ENCODE results near the gene RBM23.
A peak's percentile ranks its signal among the peaks of the same experiment; 100 is the strongest.

The RBM23 gene

GRCh38 chr14:22910916-22911315 lies 8.0 kb downstream of the RBM23 start:
- no peak for TF ChIP-seq CTCF (IDR thresholded peaks at IDR 0.05)
- H3K4me3 ChIP-seq: no peak overlapping the region
- intact Hi-C loops (cut with DNase I; ENCODE audit: low total_unique reads): no loop called here
- H3K4me1 ChIP-seq: peaks cover 0 to 18% (median 6%) of the 10 kb centered on the region in 4 donors
- DNase-seq: no peak
- no peaks in the 10 kb centered on the region for H3K27me3 ChIP-seq
- no peak overlapping the region for H3K27ac ChIP-seq
- no peaks in the 10 kb centered on the region for H3K9me3 ChIP-seq
- peaks cover 39 to 64% (median 54%) of the 10 kb centered on the region in 3 donors for H3K36me3 ChIP-seq

- intact Hi-C loops (cut with DNase I; ENCODE audit: low total_unique reads): no loop called here
- H3K9me3 ChIP-seq: no peaks in the 10 kb centered on the region
- DNase-seq: no peak
- no peak overlapping the region for H3K4me3 ChIP-seq
- no peaks in the 10 kb centered on the region for H3K27me3 ChIP-seq
- H3K27ac ChIP-seq: no peak overlapping the region
- TF ChIP-seq CTCF (IDR thresholded peaks at IDR 0.05): no peak
- H3K36me3 ChIP-seq: peaks cover 62 to 82% (median 77%) of the 10 kb centered on the region in 3 donors
- peaks cover 0 to 7% (median 1%) of the 10 kb centered on the region in 4 donors for H3K4me1 ChIP-seq
Observed at GRCh38 chr14:22908601-22909000, 10.3 kb downstream of the RBM23 start.

DNA sequence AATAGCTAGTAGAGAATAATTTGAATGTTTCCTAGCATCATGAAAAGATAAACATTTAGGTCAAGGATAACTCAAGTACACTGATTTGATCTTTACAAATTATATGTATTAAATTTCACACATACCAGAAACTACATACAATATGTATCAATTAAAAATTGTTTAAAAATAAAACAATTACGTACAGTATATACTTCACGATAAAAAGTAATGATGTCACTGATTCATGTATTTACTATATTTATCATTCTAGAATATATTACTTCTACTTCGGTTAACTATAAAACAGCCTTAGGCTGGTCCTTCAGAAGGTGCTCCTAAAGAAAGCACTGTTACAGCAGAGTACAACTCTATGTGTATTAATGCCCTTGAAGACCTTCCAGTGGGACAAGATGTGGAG lies 11.5 kb downstream of the RBM23 start:
- H3K27me3 ChIP-seq: no peaks in the 10 kb centered on the region
- DNase-seq: no peak
- H3K9me3 ChIP-seq: no peaks in the 10 kb centered on the region
- H3K4me1 ChIP-seq: peaks cover 0 to 4% (median 1%) of the 10 kb centered on the region in 4 donors
- peaks cover 71 to 92% (median 87%) of the 10 kb centered on the region in 3 donors for H3K36me3 ChIP-seq
- intact Hi-C loops (cut with DNase I; ENCODE audit: low total_unique reads): no loop called here
- no peak for TF ChIP-seq CTCF (IDR thresholded peaks at IDR 0.05)
- H3K27ac ChIP-seq: no peak overlapping the region
- H3K4me3 ChIP-seq: no peak overlapping the region

- Histone ChIP-seq H3K27ac (no peak overlapping the region), H3K4me3 (no peak overlapping the region), H3K4me1 (no peaks in the 10 kb centered on the region), H3K36me3 (peaks cover 80 to 98% (median 96%) of the 10 kb centered on the region in 3 donors), H3K9me3 (no peaks in the 10 kb centered on the region), H3K27me3 (no peaks in the 10 kb centered on the region)
- peak in 1 of 2 donors; percentile 21 for DNase-seq
- TF ChIP-seq CTCF (IDR thresholded peaks at IDR 0.05): no peak
- intact Hi-C loops (cut with DNase I; ENCODE audit: low total_unique reads): no loop called here
Observed at GRCh38 chr14:22906073-22906472, 12.9 kb downstream of the RBM23 start.

DNA sequence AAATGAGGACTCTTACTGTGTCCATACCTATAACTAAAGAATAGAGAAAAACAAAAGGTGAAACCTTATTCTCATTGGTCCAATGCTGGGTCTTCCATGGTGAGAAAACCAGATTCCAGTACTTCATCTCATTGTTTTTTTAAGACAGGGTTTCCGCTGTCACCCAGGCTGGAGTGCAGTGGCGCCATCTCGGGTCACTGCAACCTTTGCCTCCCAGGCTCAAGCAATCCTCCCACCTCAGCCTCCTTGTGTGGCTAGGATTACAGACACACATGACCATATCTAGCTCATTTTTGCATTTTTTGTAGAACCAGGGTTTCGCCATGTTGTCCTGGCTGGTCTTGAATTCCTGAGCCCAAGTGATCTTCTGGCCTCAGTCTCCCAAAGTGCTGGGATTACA lies 13.3 kb downstream of the RBM23 start:
- no peaks in the 10 kb centered on the region for H3K9me3 ChIP-seq
- H3K27me3 ChIP-seq: no peaks in the 10 kb centered on the region
- TF ChIP-seq CTCF (IDR thresholded peaks at IDR 0.05): no peak
- H3K4me3 ChIP-seq: no peak overlapping the region
- DNase-seq: peak in 1 of 2 donors; percentile 16
- H3K4me1 ChIP-seq: no peaks in the 10 kb centered on the region
- no peak overlapping the region for H3K27ac ChIP-seq
- H3K36me3 ChIP-seq: peaks cover 84 to 98% (median 95%) of the 10 kb centered on the region in 3 donors
- intact Hi-C loops (cut with DNase I; ENCODE audit: low total_unique reads): no loop called here

DNA sequence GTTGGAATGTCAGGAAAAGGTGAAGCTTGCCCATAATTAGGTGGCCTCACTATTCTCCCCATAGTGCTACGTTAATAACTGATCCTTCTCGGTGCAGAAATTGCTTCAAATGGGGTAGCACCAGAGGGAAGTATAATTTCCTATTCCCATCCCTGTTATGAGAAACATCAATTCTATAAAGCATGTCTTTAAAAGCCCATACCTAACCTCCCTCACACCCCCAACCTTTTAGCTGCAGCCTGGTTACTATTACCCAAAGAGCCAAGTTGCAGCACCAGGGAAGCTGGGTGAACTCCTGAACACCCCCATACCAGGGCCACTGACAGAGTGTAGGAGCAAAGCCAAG lies 15.2 kb downstream of the RBM23 start:
- Histone ChIP-seq H3K4me3 (no peak overlapping the region), H3K36me3 (peaks cover 77 to 85% (median 79%) of the 10 kb centered on the region in 3 donors), H3K4me1 (peaks cover 0 to 2% (median under 1%) of the 10 kb centered on the region in 4 donors), H3K9me3 (no peaks in the 10 kb centered on the region), H3K27me3 (no peaks in the 10 kb centered on the region), H3K27ac (no peak overlapping the region)
- intact Hi-C loops (cut with DNase I; ENCODE audit: low total_unique reads): no loop called here
- peak in 1 of 2 donors; percentile 3 for DNase-seq
- TF ChIP-seq CTCF (IDR thresholded peaks at IDR 0.05): no peak
